K562 (cell line): ENCODE measurements around the gene DLX2. TPM values are rescaled to one million over a fixed set of nuclear protein-coding genes. Genes with fewer than 3 reads are reported as not detected.

ENCODE experiments used
- ATAC-seq: fragments of 200-7000 bp; cut with Tn5 transposase; 3 replicates; pipeline ENCODE4 v1.9.1; 2020; ENCODE audit warnings: moderate library complexity
- BruUV-seq: library from RNA; stranded (reverse); fragments of 400-500 nt; replicated peaks from 2 replicates; lab custom pipeline; 2021; lab: Mats Ljungman, UMichigan
- CTCF ChIA-PET: fragments of 300-600 bp; formaldehyde crosslinking; extraction: SDS; loops from one replicate; lab custom pipeline; 2021; ENCODE audit warnings: low intra/inter-chr PET ratio; lab: Yijun Ruan, JAX
- POLR2A ChIA-PET: fragments of 300-600, 350-650 bp; sonication (Branson Sonifier 250); formaldehyde crosslinking; extraction: SDS; loops from one replicate; lab custom pipeline; 2021; ENCODE audit warnings: antibody characterized with exemption, inconsistent platforms; lab: Yijun Ruan, JAX
- DNase-seq, 4 experiments: peaks; one replicate each; pipeline versions ENCODE4 v3.0.0 to v3.0.0-alpha.2; 2011 to 2018; ENCODE audit warnings: low spot score in 3 of 4, mixed read lengths in 3 of 4; ENCODE audit errors: extremely low read depth in 1 of 4
- FAIRE-seq: peaks from 2 replicates; lab custom pipeline; 2011; peaks lifted over from hg19 to GRCh38; lab: Jason Lieb, UNC
- H2AFZ ChIP-seq: 2 replicates; pipeline ENCODE4 v1.6.0; 2011; ENCODE audit warnings: low read depth, low read length, control low read depth, inconsistent platforms
- H3K27ac ChIP-seq: fragments of 200-600 bp; 3 replicates; pipeline ENCODE4 v1.8.0; 2011; ENCODE audit warnings: low read depth, mild to moderate bottlenecking, control low read depth, inconsistent platforms, low read length, moderate library complexity, mixed read lengths; ENCODE audit errors: extremely low read depth
- H3K27me3 ChIP-seq, 2 experiments: fragments of 300-600 bp in 1 of 2; 2 replicates in 1 of 2; 3 replicates in 1 of 2; pipeline versions ENCODE4 v1.6.0 to v1.8.0; 2011; ENCODE audit warnings: inconsistent platforms in 2 of 2, low read length in 2 of 2, mild to moderate bottlenecking in 1 of 2, mixed read lengths in 1 of 2, moderate library complexity in 1 of 2; ENCODE audit not compliant: control insufficient read depth in 2 of 2, insufficient read depth in 2 of 2
- H3K36me3 ChIP-seq: fragments of 300-600 bp; 3 replicates; pipeline ENCODE4 v1.8.0; 2011; ENCODE audit warnings: mild to moderate bottlenecking, low read length, inconsistent platforms; ENCODE audit not compliant: control insufficient read depth, insufficient read depth
- H3K4me1 ChIP-seq, 2 experiments: fragments of 200-600 bp in 1 of 2; replicated peaks in 1 of 2; 2 replicates in 1 of 2; 3 replicates in 1 of 2; pipeline versions ENCODE4 v1.5.1 to v1.8.0; 2011; ENCODE audit warnings: inconsistent platforms in 2 of 2, low read length in 2 of 2, mild to moderate bottlenecking in 1 of 2, mixed read lengths in 1 of 2, moderate library complexity in 1 of 2; ENCODE audit not compliant: control insufficient read depth in 2 of 2, insufficient read depth in 2 of 2
- H3K4me2 ChIP-seq: 2 replicates; pipeline ENCODE4 v1.6.1; 2011; ENCODE audit warnings: low read length, control low read depth, inconsistent platforms, mixed read lengths; ENCODE audit not compliant: insufficient read depth
- H3K4me3 ChIP-seq: fragments of 200-600 bp; sonication (generic), shearing (Covaris generic); 2 replicates; pipeline ENCODE4 v1.5.1; 2016; ENCODE audit warnings: control low read depth, inconsistent platforms
- H3K79me2 ChIP-seq: fragments of 200-600 bp; 3 replicates; pipeline ENCODE4 v1.8.0; 2011; ENCODE audit warnings: low read length, inconsistent platforms; ENCODE audit not compliant: control insufficient read depth, insufficient read depth
- H3K9ac ChIP-seq, 2 experiments: 2 replicates each; pipeline versions ENCODE4 v1.6.0 to v1.6.1; 2011; ENCODE audit warnings: low read depth in 2 of 2, low read length in 2 of 2, control low read depth in 1 of 2, inconsistent platforms in 1 of 2, mild to moderate bottlenecking in 1 of 2, mixed read lengths in 1 of 2; ENCODE audit not compliant: insufficient read depth in 1 of 2
- H3K9me1 ChIP-seq: one replicate; pipeline ENCODE4 v1.6.0; 2011; ENCODE audit warnings: inconsistent platforms, mild to moderate bottlenecking, low read length, moderate library complexity; ENCODE audit not compliant: control insufficient read depth, insufficient read depth
- H3K9me3 ChIP-seq: replicated peaks from 2 replicates; pipeline ENCODE4 v1.5.1; 2011; ENCODE audit warnings: low read depth, low read length, inconsistent platforms; ENCODE audit not compliant: control insufficient read depth, insufficient read depth
- H4K20me1 ChIP-seq: replicated peaks from 2 replicates; pipeline ENCODE4 v1.6.1; 2011; ENCODE audit warnings: low read length, inconsistent platforms, mixed read lengths; ENCODE audit not compliant: control insufficient read depth, insufficient read depth
- CTBP1 ChIP-seq: fragments of 450-650 bp; IDR thresholded peaks from 2 replicates; pipeline ENCODE4 v1.6.1; 2016; ENCODE audit warnings: borderline replicate concordance
- HCFC1 ChIP-seq: IDR thresholded peaks from 2 replicates; pipeline ENCODE4 v1.6.1; 2012; ENCODE audit warnings: low read depth, low read length, improper control_type of control experiment
- KLF10 ChIP-seq: fragments of 250-450 bp; sonication (Bioruptor Pico); IDR thresholded peaks from 2 replicates; pipeline ENCODE4 v1.6.1; 2021; ENCODE audit warnings: matching md5 sums
- NKRF ChIP-seq: fragments of 450-650 bp; IDR thresholded peaks from 2 replicates; pipeline ENCODE4 v1.6.1; 2016; ENCODE audit warnings: borderline replicate concordance
- TAL1 ChIP-seq: fragments of 450-650 bp; IDR thresholded peaks from 2 replicates; pipeline ENCODE4 v1.6.1; 2016; ENCODE audit warnings: mild to moderate bottlenecking
- TCF3 ChIP-seq: sonication (generic); formaldehyde crosslinking; IDR thresholded peaks from 2 replicates; pipeline ENCODE4 v1.4.0; 2020; ENCODE audit warnings: mild to moderate bottlenecking, missing genetic modification reagents
- ZFPM2 ChIP-seq: fragments of 250-450 bp; sonication (Bioruptor Pico); IDR thresholded peaks from 2 replicates; pipeline ENCODE4 v1.5.1; 2022; ENCODE audit warnings: mild to moderate bottlenecking
- ZHX1 ChIP-seq: fragments of 150-350 bp; conservative IDR thresholded peaks from 2 replicates; pipeline ENCODE4 v1.6.1; 2014; ENCODE audit warnings: low read length
- ZNF395 ChIP-seq: fragments of 200-800 bp; sonication (Bioruptor generic); IDR thresholded peaks from 2 replicates; pipeline ENCODE4 v1.6.1; 2017; ENCODE audit warnings: missing genetic modification characterization, missing compliant biosample characterization
- ZNF518B ChIP-seq: fragments of 250-450 bp; sonication (Bioruptor Pico); IDR thresholded peaks from 2 replicates; pipeline ENCODE4 v1.5.0; 2021; ENCODE audit warnings: mild to moderate bottlenecking, moderate library complexity
- WGBS: fragments of 100-300 bp; shearing (Covaris generic); methylation state at CpG from one replicate; pipeline ENCODE4 v1.1.6; 2016; ENCODE audit warnings: low coverage, mixed read lengths; ENCODE audit not compliant: insufficient coverage; ENCODE audit errors: missing lambda C conversion rate; 5-methylcytosine and 5-hydroxymethylcytosine counted together
- in situ Hi-C: fragments of 300-500 bp; cut with MboI; formaldehyde crosslinking; loops from 4 replicates; pipeline ENCODE4 v1.15.0; 2018; ENCODE audit warnings: inconsistent platforms, mixed read lengths
- intact Hi-C: fragments of 100-400 bp; cut with micrococcal nuclease; formaldehyde crosslinking; loops from 2 replicates; pipeline ENCODE4 v1.14.2; 2022
- polyA plus RNA-seq, 8 experiments: library from polyadenylated mRNA; depleted of rRNA in 4 of 8; stranded (reverse) in 5 of 8; unstranded in 3 of 8; fragments of >200 nt; fragmentation: Nextera tagmentation in 2 of 8; fragmentation: Illumina TruSeq in 1 of 8; extraction: Ambion mirVana in 2 of 8; extraction: Trizol in 1 of 8; gene quantifications; 2 replicates each; pipeline versions ENCODE4 v1.2.1 to v1.2.3, GENCODE V29; 2011 to 2014; ENCODE audit warnings: inconsistent platforms in 1 of 8, missing spikeins in 1 of 8
- total RNA-seq, 7 experiments: library from RNA; depleted of rRNA in 6 of 7; stranded (reverse); fragments of >200 nt in 6 of 7; fragmentation: Illumina TruSeq in 2 of 7; extraction: Trizol in 2 of 7; gene quantifications; 2 replicates each; pipeline versions ENCODE4 v1.2.1 to v1.2.3, GENCODE V29; 2011 to 2021; ENCODE audit warnings: low replicate concordance in 1 of 7

DLX2 gene
- total and polyA plus RNA-seq, 9 of the 15 experiments (the other 6 are each of a cell fraction or from before 2014, with no cell fraction given) = 0.14 to 4.3 (median 0.86) TPM

GRCh38 chr2:172086241-172087206 is 16.2 kb downstream of the DLX2 start:
- peak overlapping the region; percentile 99 for H2AFZ ChIP-seq
- H3K4me1 ChIP-seq = peaks cover 7 to 37% of the 10 kb centered on the region in 2 experiments; a peak in 4 of 5 replicates
- ChIA-PET CTCF (no interaction called here), POLR2A (interaction anchor here (1.0 kb wide), 1 partner anchor 24 kb away, joined by 4 read pairs; no protein-coding TSS in a partner anchor)
- WGBS = 90% methylated on average over 50 of the region's 54 CpGs
- no peak for ATAC-seq
- H3K9ac ChIP-seq = peak overlapping the region; percentile 79 to 95
- H3K36me3 ChIP-seq = peaks cover 20% of the 10 kb centered on the region; the same call in 1 of the 3 replicates
- no peaks in the 10 kb centered on the region for H4K20me1 ChIP-seq
- no peak for DNase-seq
- H3K27ac ChIP-seq = peak overlapping the region; percentile 81; the same call in 2 of the 3 replicates
- in situ Hi-C loops (no loop called here), intact Hi-C loops (no loop called here)
- H3K9me3 ChIP-seq = no peaks in the 10 kb centered on the region
- no peaks in the 10 kb centered on the region for H3K27me3 ChIP-seq
- peak overlapping the region; percentile 65 for H3K4me3 ChIP-seq
- peaks cover 8% of the 10 kb centered on the region; the same call in 2 of the 3 replicates for H3K79me2 ChIP-seq
- H3K9me1 ChIP-seq = no peaks in the 10 kb centered on the region
- BruUV-seq = no TSS peak
- FAIRE-seq = peak; percentile 6
- peak overlapping the region; percentile 94 for H3K4me2 ChIP-seq
- TF ChIP-seq ZNF395 (CRISPR knock-in tag) (no peak), TAL1 (no peak), ZHX1 (no peak), ZFPM2 (CRISPR knock-in tag) (no peak), NKRF (no peak), KLF10 (CRISPR knock-in tag) (no peak), ZNF518B (CRISPR knock-in tag) (no peak), CTBP1 (no peak), HCFC1 (no peak), TCF3 (CRISPR knock-in tag) (no peak)
